Panc1 (cell line): ENCODE results near the gene KCP. TPM values are rescaled to one million over a fixed set of nuclear protein-coding genes. Genes with fewer than 3 reads are reported as not detected.

Source experiments
- ATAC-seq: fragments of 200-7000 bp; cut with Tn5 transposase; 2 replicates; pipeline ENCODE4 v1.9.1; 2020; ENCODE audit warnings: mild to moderate bottlenecking, moderate library complexity
- BruUV-seq: library from RNA; stranded (reverse); fragments of 400-500 nt; replicated peaks from 2 replicates; lab custom pipeline; 2021; lab: Mats Ljungman, UMichigan
- CTCF ChIA-PET: fragments of 300-600 bp; sonication (Branson Sonifier 250); formaldehyde crosslinking; loops from one replicate; lab custom pipeline; 2022; ENCODE audit warnings: antibody characterized with exemption; lab: Charles Lee
- POLR2A ChIA-PET: fragments of 300-600 bp; sonication (Branson Sonifier 250); formaldehyde crosslinking; loops from one replicate; lab custom pipeline; 2022; ENCODE audit warnings: antibody characterized with exemption; lab: Charles Lee
- DNase-seq: peaks from one replicate; pipeline ENCODE4 v3.0.0-alpha.2; 2010; ENCODE audit warnings: low read depth, low spot score
- H3K27ac ChIP-seq: 2 replicates; pipeline ENCODE4 v1.5.1; 2011; ENCODE audit warnings: mild to moderate bottlenecking, low read length, inconsistent platforms
- H3K27me3 ChIP-seq: fragments of 200-500 bp; sonication (Bioruptor generic); 2 replicates; pipeline ENCODE4 v1.6.0; 2014; ENCODE audit warnings: low read length, inconsistent platforms; ENCODE audit not compliant: control insufficient read depth, insufficient read depth
- H3K36me3 ChIP-seq: fragments of 200-500 bp; sonication (Bioruptor generic); 2 replicates; pipeline ENCODE4 v1.5.1; 2014; ENCODE audit warnings: inconsistent platforms, mild to moderate bottlenecking, low read length, moderate library complexity; ENCODE audit not compliant: control insufficient read depth, insufficient read depth
- H3K4me1 ChIP-seq: 2 replicates; pipeline ENCODE4 v1.5.1; 2011; ENCODE audit warnings: inconsistent platforms, mild to moderate bottlenecking, low read length, moderate library complexity; ENCODE audit not compliant: control insufficient read depth, insufficient read depth
- H3K4me3 ChIP-seq, 2 experiments: 2 replicates each; pipeline ENCODE4 v1.5.1; 2011 to 2012; ENCODE audit warnings: low read depth in 2 of 2, low read length in 2 of 2, mild to moderate bottlenecking in 2 of 2, inconsistent platforms in 1 of 2, moderate library complexity in 1 of 2
- H3K9me3 ChIP-seq: fragments of 200-500 bp; sonication (Bioruptor generic); 2 replicates; pipeline ENCODE4 v1.5.1; 2014; ENCODE audit warnings: low read depth, mild to moderate bottlenecking, inconsistent platforms, low read length, moderate library complexity; ENCODE audit not compliant: control insufficient read depth, insufficient read depth
- CTCF ChIP-seq: fragments of 450-650 bp; IDR thresholded peaks from 2 replicates; pipeline ENCODE4 v1.5.1; 2017; ENCODE audit warnings: mild to moderate bottlenecking
- REST ChIP-seq, 2 experiments: IDR thresholded peaks; 2 replicates each; pipeline ENCODE4 v1.6.1; 2011 to 2012; ENCODE audit warnings: low read depth in 2 of 2, control low read depth in 1 of 2, low read length in 1 of 2, mild to moderate bottlenecking in 1 of 2, moderate library complexity in 1 of 2; ENCODE audit not compliant: insufficient read depth in 1 of 2
- SIN3A ChIP-seq: IDR thresholded peaks from 2 replicates; pipeline ENCODE4 v1.6.1; 2012; ENCODE audit warnings: low read depth, mild to moderate bottlenecking, low read length, moderate library complexity, borderline replicate concordance; ENCODE audit not compliant: insufficient read depth
- TCF7L2 ChIP-seq: IDR thresholded peaks from 2 replicates; pipeline ENCODE4 v1.6.1; 2011; ENCODE audit warnings: mild to moderate bottlenecking, low read depth, low read length, inconsistent platforms
- in situ Hi-C: cut with HindIII; loops from 2 replicates; pipeline ENCODE4 v1.10.0; 2016; ENCODE audit warnings: low sequenced_read_pairs, low pct_unique_long_range_greater_than_20kb
- intact Hi-C: fragments of 100-400 bp; cut with micrococcal nuclease; formaldehyde crosslinking; loops from one replicate; pipeline ENCODE4 v1.10.0; 2022; ENCODE audit not compliant: unreplicated experiment
- total RNA-seq: library from RNA; stranded (reverse); gene quantifications from one replicate; pipeline ENCODE4 v1.2.1, GENCODE V29; 2021; ENCODE audit not compliant: unreplicated experiment

Gene KCP
- total RNA-seq, 1 experiment from 2014 or later: 0.13 TPM

- no peak overlapping the region for H3K27ac ChIP-seq
- H3K36me3 ChIP-seq: no peaks in the 10 kb centered on the region
- BruUV-seq: no TSS peak
Observed at GRCh38 chr7:128836729-128837348, 73.7 kb downstream of the KCP start.

DNA sequence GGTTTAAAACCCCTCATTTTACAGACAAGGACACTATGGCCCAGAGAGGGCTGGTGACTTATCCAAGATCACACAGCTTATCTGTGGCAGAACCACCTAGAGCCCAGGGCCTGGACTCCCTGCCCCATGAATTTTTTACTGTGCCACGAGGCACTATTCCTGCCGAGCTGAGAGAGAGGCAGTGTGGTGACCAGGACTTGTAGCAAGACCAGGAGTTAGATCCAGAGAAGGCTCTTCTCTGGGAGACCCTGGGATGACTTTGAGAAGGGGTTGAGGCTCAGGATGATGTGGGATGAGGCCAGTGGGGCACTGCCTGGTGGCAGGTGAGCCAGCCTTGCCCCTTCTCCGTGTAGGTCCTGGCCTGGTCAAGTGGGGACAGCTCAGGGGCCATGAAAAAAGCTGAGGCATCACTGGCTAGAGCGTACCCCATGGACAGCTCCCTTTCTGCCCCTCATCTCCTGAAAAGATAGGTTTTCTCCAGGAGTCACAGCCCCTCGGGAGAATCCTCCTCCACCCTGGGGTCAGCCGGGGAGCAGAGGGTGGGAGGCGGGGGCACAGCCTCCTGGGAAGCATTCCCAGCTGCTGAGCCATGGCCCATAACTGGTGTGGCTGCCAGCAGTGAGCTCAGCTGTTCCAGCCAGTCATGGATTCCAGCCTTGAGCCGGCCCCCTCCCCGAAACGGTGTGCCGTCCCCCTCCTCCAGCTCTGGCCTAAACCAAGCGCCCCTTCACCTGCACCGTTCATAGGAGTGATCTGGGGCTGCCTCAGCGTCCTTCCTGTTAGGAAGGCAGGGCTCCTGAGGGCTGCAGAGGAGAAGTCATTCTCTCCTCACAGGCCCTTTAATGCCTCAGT, 74.5 kb downstream of the KCP start:
- Histone ChIP-seq H3K27ac (no peak overlapping the region), H3K36me3 (no peaks in the 10 kb centered on the region)
- no TSS peak for BruUV-seq

More at GRCh38 chr7:128836729-128837348, 73.7 kb downstream of the KCP start:
- intact Hi-C loops (no loop called here), in situ Hi-C loops (no loop called here)
- ChIA-PET POLR2A (no interaction called here), CTCF (no interaction called here)
- H3K4me3 ChIP-seq: no peak overlapping the region
- ATAC-seq (no peak), DNase-seq (no peak)
- no peaks in the 10 kb centered on the region for H3K27me3 ChIP-seq
- H3K4me1 ChIP-seq: no peaks in the 10 kb centered on the region
- H3K9me3 ChIP-seq: no peaks in the 10 kb centered on the region
- TF ChIP-seq SIN3A: no peak

More for the DNA sequence above, 74.5 kb downstream of the KCP start:
- H3K27me3 ChIP-seq: no peaks in the 10 kb centered on the region
- in situ Hi-C loops (no loop called here), intact Hi-C loops (no loop called here)
- POLR2A ChIA-PET: interaction anchor here (0.6 kb wide), 1 partner anchor 367 kb away, joined by 10 read pairs; no protein-coding TSS in a partner anchor
- ATAC-seq (no peak), DNase-seq (no peak)
- CTCF ChIA-PET: no interaction called here
- TF ChIP-seq SIN3A (no peak), TCF7L2 (no peak), CTCF (no peak), REST (IDR thresholded peaks at IDR 0.05; ENCODE audit: insufficient read depth in 1 of 2, low read depth in 2 of 2, low read length in 1 of 2) (no peak)
- no peak overlapping the region for H3K4me3 ChIP-seq
- peaks cover 6% of the 10 kb centered on the region for H3K4me1 ChIP-seq
- no peaks in the 10 kb centered on the region for H3K9me3 ChIP-seq
